Measurements from ENCODE around the gene AFDN.

The AFDN gene

GRCh38 chr6:167861424-167861823 is 34.7 kb downstream of the AFDN start:
- no peaks in the 10 kb centered on the region for H3K27me3 ChIP-seq (ENCODE audit: control insufficient read depth, insufficient read depth, low read length)
- H3K9me3 ChIP-seq (replicated peaks; ENCODE audit: low read length), result no peaks in the 10 kb centered on the region
- no peaks in the 10 kb centered on the region for H3K36me3 ChIP-seq (ENCODE audit: insufficient read depth, low read length)
- peaks cover 21% of the 10 kb centered on the region for H3K4me1 ChIP-seq (ENCODE audit: control insufficient read depth, insufficient read depth, low read length)
- H3K9ac ChIP-seq (ENCODE audit: low read depth, low read length), result no peak overlapping the region
- no peak overlapping the region for H3K4me2 ChIP-seq (ENCODE audit: low read length)
- no peak overlapping the region for H3K4me3 ChIP-seq (ENCODE audit: low read length)

- H3K4me1 ChIP-seq (ENCODE audit: control insufficient read depth, insufficient read depth, low read length), result no peaks in the 10 kb centered on the region
- no peaks in the 10 kb centered on the region for H3K36me3 ChIP-seq (ENCODE audit: insufficient read depth, low read length)
These were observed 37.2 kb downstream of the AFDN start for GRCh38 chr6:167863897-167864296.

GRCh38 chr6:167866642-167867041 is 39.9 kb downstream of the AFDN start:
- no peak overlapping the region for H3K9ac ChIP-seq (ENCODE audit: low read depth, low read length)
- no peaks in the 10 kb centered on the region for H3K36me3 ChIP-seq (ENCODE audit: insufficient read depth, low read length)
- no peak overlapping the region for H3K4me2 ChIP-seq (ENCODE audit: low read length)

More at GRCh38 chr6:167863897-167864296, 37.2 kb downstream of the AFDN start:
- Histone ChIP-seq H3K4me2 (ENCODE audit: low read length) (no peak overlapping the region), H3K27me3 (ENCODE audit: control insufficient read depth, insufficient read depth, low read length) (no peaks in the 10 kb centered on the region), H3K9me3 (replicated peaks; ENCODE audit: low read length) (no peaks in the 10 kb centered on the region), H3K4me3 (ENCODE audit: low read length) (no peak overlapping the region), H3K9ac (ENCODE audit: low read depth, low read length) (no peak overlapping the region)

GRCh38 chr6:167870321-167870720 is 43.6 kb downstream of the AFDN start:
- Histone ChIP-seq H3K4me2 (ENCODE audit: low read length) (no peak overlapping the region), H3K9ac (ENCODE audit: low read depth, low read length) (no peak overlapping the region), H3K9me3 (replicated peaks; ENCODE audit: low read length) (no peaks in the 10 kb centered on the region), H3K4me1 (ENCODE audit: control insufficient read depth, insufficient read depth, low read length) (no peaks in the 10 kb centered on the region), H3K27me3 (ENCODE audit: control insufficient read depth, insufficient read depth, low read length) (no peaks in the 10 kb centered on the region), H3K4me3 (ENCODE audit: low read length) (no peak overlapping the region), H3K36me3 (ENCODE audit: insufficient read depth, low read length) (no peaks in the 10 kb centered on the region)

More at GRCh38 chr6:167866642-167867041, 39.9 kb downstream of the AFDN start:
- no peaks in the 10 kb centered on the region for H3K4me1 ChIP-seq (ENCODE audit: control insufficient read depth, insufficient read depth, low read length)
- no peaks in the 10 kb centered on the region for H3K9me3 ChIP-seq (replicated peaks; ENCODE audit: low read length)
- H3K4me3 ChIP-seq (ENCODE audit: low read length), result no peak overlapping the region
- no peaks in the 10 kb centered on the region for H3K27me3 ChIP-seq (ENCODE audit: control insufficient read depth, insufficient read depth, low read length)

GRCh38 chr6:167872538-167873210 is 46.0 kb downstream of the AFDN start:
- Histone ChIP-seq H3K9me3 (replicated peaks; ENCODE audit: low read length) (no peaks in the 10 kb centered on the region), H3K4me2 (ENCODE audit: low read length) (no peak overlapping the region), H3K36me3 (ENCODE audit: insufficient read depth, low read length) (peaks cover 2% of the 10 kb centered on the region), H3K4me3 (ENCODE audit: low read length) (no peak overlapping the region), H3K9ac (ENCODE audit: low read depth, low read length) (no peak overlapping the region), H3K4me1 (ENCODE audit: control insufficient read depth, insufficient read depth, low read length) (no peaks in the 10 kb centered on the region), H3K27me3 (ENCODE audit: control insufficient read depth, insufficient read depth, low read length) (no peaks in the 10 kb centered on the region)

- H3K27me3 ChIP-seq (ENCODE audit: control insufficient read depth, insufficient read depth, low read length), result no peaks in the 10 kb centered on the region
- H3K36me3 ChIP-seq (ENCODE audit: insufficient read depth, low read length), result peaks cover 12% of the 10 kb centered on the region
- no peaks in the 10 kb centered on the region for H3K4me1 ChIP-seq (ENCODE audit: control insufficient read depth, insufficient read depth, low read length)
- no peak overlapping the region for H3K4me2 ChIP-seq (ENCODE audit: low read length)
- no peaks in the 10 kb centered on the region for H3K9me3 ChIP-seq (replicated peaks; ENCODE audit: low read length)
- no peak overlapping the region for H3K4me3 ChIP-seq (ENCODE audit: low read length)
- H3K9ac ChIP-seq (ENCODE audit: low read depth, low read length), result no peak overlapping the region
These were observed 51.5 kb downstream of the AFDN start for GRCh38 chr6:167877994-167878779.

- H3K9ac ChIP-seq (ENCODE audit: low read depth, low read length), result no peak overlapping the region
- no peak overlapping the region for H3K4me2 ChIP-seq (ENCODE audit: low read length)
- H3K9me3 ChIP-seq (replicated peaks; ENCODE audit: low read length), result no peaks in the 10 kb centered on the region
- H3K4me1 ChIP-seq (ENCODE audit: control insufficient read depth, insufficient read depth, low read length), result no peaks in the 10 kb centered on the region
- peaks cover 12% of the 10 kb centered on the region for H3K36me3 ChIP-seq (ENCODE audit: insufficient read depth, low read length)
- H3K27me3 ChIP-seq (ENCODE audit: control insufficient read depth, insufficient read depth, low read length), result no peaks in the 10 kb centered on the region
- no peak overlapping the region for H3K4me3 ChIP-seq (ENCODE audit: low read length)
These were observed 52.9 kb downstream of the AFDN start for GRCh38 chr6:167879612-167880011.

- Histone ChIP-seq H3K4me3 (ENCODE audit: low read length) (no peak overlapping the region), H3K36me3 (ENCODE audit: insufficient read depth, low read length) (peaks cover 10% of the 10 kb centered on the region), H3K27me3 (ENCODE audit: control insufficient read depth, insufficient read depth, low read length) (no peaks in the 10 kb centered on the region), H3K4me2 (ENCODE audit: low read length) (no peak overlapping the region), H3K9me3 (replicated peaks; ENCODE audit: low read length) (no peaks in the 10 kb centered on the region), H3K4me1 (ENCODE audit: control insufficient read depth, insufficient read depth, low read length) (no peaks in the 10 kb centered on the region), H3K9ac (ENCODE audit: low read depth, low read length) (no peak overlapping the region)
These were observed 54.6 kb downstream of the AFDN start for GRCh38 chr6:167881327-167881726.

- Histone ChIP-seq H3K27me3 (ENCODE audit: control insufficient read depth, insufficient read depth, low read length) (no peaks in the 10 kb centered on the region), H3K4me1 (ENCODE audit: control insufficient read depth, insufficient read depth, low read length) (no peaks in the 10 kb centered on the region), H3K36me3 (ENCODE audit: insufficient read depth, low read length) (peaks cover 9% of the 10 kb centered on the region), H3K9ac (ENCODE audit: low read depth, low read length) (no peak overlapping the region), H3K4me2 (ENCODE audit: low read length) (no peak overlapping the region), H3K9me3 (replicated peaks; ENCODE audit: low read length) (no peaks in the 10 kb centered on the region), H3K4me3 (ENCODE audit: low read length) (no peak overlapping the region)
These were observed 55.5 kb downstream of the AFDN start for GRCh38 chr6:167882244-167882643.

- H3K4me3 ChIP-seq (ENCODE audit: low read length), result no peak overlapping the region
These were observed 61.4 kb downstream of the AFDN start for GRCh38 chr6:167888098-167888497.

GRCh38 chr6:167892835-167893815 is 66.4 kb downstream of the AFDN start:
- no peak overlapping the region for H3K9ac ChIP-seq (ENCODE audit: low read depth, low read length)
- H3K27me3 ChIP-seq (ENCODE audit: control insufficient read depth, insufficient read depth, low read length), result no peaks in the 10 kb centered on the region
- H3K4me1 ChIP-seq (ENCODE audit: control insufficient read depth, insufficient read depth, low read length), result peaks cover 13% of the 10 kb centered on the region
- no peak overlapping the region for H3K4me3 ChIP-seq (ENCODE audit: low read length)
- H3K9me3 ChIP-seq (replicated peaks; ENCODE audit: low read length), result no peaks in the 10 kb centered on the region
- no peak overlapping the region for H3K4me2 ChIP-seq (ENCODE audit: low read length)
- H3K36me3 ChIP-seq (ENCODE audit: insufficient read depth, low read length), result peaks cover 15% of the 10 kb centered on the region

More at GRCh38 chr6:167888098-167888497, 61.4 kb downstream of the AFDN start:
- no peaks in the 10 kb centered on the region for H3K9me3 ChIP-seq (replicated peaks; ENCODE audit: low read length)
- no peak overlapping the region for H3K9ac ChIP-seq (ENCODE audit: low read depth, low read length)
- peaks cover 6% of the 10 kb centered on the region for H3K4me1 ChIP-seq (ENCODE audit: control insufficient read depth, insufficient read depth, low read length)
- H3K4me2 ChIP-seq (ENCODE audit: low read length), result no peak overlapping the region
- peaks cover 14% of the 10 kb centered on the region for H3K36me3 ChIP-seq (ENCODE audit: insufficient read depth, low read length)
- H3K27me3 ChIP-seq (ENCODE audit: control insufficient read depth, insufficient read depth, low read length), result no peaks in the 10 kb centered on the region
